Measurements from ENCODE around the gene CHD9NB.

Gene CHD9NB

GRCh38 chr16:53052519-53053501, at the start of gene CHD9NB:
Gene CHD9NB, minus strand, starts transcription at chr16:53052897. Its CDS starts 8,739 bp downstream, at chr16:53044158.
- no peak for DNase-seq (ENCODE audit: low read depth)

GRCh38 chr16:53100889-53101288, 48.2 kb upstream of the CHD9NB start:
- no peak for DNase-seq (ENCODE audit: low read depth)

- DNase-seq (ENCODE audit: low read depth), result no peak
Measured at GRCh38 chr16:53100131-53100748, 47.5 kb upstream of the CHD9NB start.

GRCh38 chr16:53099318-53100130, 46.8 kb upstream of the CHD9NB start:
- DNase-seq (ENCODE audit: low read depth), result peak; percentile 33

- peak; percentile 35 for DNase-seq (ENCODE audit: low read depth)
Measured at GRCh38 chr16:53098526-53099317, 46.0 kb upstream of the CHD9NB start.

GRCh38 chr16:53097190-53097589, 44.5 kb upstream of the CHD9NB start:
- DNase-seq (ENCODE audit: low read depth), result no peak

- peak; percentile 8 for DNase-seq (ENCODE audit: low read depth)
Measured at GRCh38 chr16:53094013-53094630, 41.4 kb upstream of the CHD9NB start.

- DNase-seq (ENCODE audit: low read depth), result no peak
Measured at GRCh38 chr16:53093162-53093744, 40.6 kb upstream of the CHD9NB start.

- DNase-seq (ENCODE audit: low read depth), result no peak
Measured at GRCh38 chr16:53092284-53092683, 39.6 kb upstream of the CHD9NB start.

GRCh38 chr16:53091466-53092211, 38.9 kb upstream of the CHD9NB start:
- no peak for DNase-seq (ENCODE audit: low read depth)

GRCh38 chr16:53090591-53091411, 38.1 kb upstream of the CHD9NB start:
- DNase-seq (ENCODE audit: low read depth), result no peak

- no peak for DNase-seq (ENCODE audit: low read depth)
Measured at GRCh38 chr16:53090286-53090590, 37.5 kb upstream of the CHD9NB start.

GRCh38 chr16:53089434-53090285, 37.0 kb upstream of the CHD9NB start:
- no peak for DNase-seq (ENCODE audit: low read depth)

- no peak for DNase-seq (ENCODE audit: low read depth)
Measured at GRCh38 chr16:53087101-53087500, 34.4 kb upstream of the CHD9NB start.

GRCh38 chr16:53085931-53086421, 33.3 kb upstream of the CHD9NB start:
- no peak for DNase-seq (ENCODE audit: low read depth)

- DNase-seq (ENCODE audit: low read depth), result no peak
Measured at GRCh38 chr16:53085369-53085843, 32.7 kb upstream of the CHD9NB start.

- no peak for DNase-seq (ENCODE audit: low read depth)
Measured at GRCh38 chr16:53084746-53085334, 32.1 kb upstream of the CHD9NB start.

GRCh38 chr16:53084141-53084541, 31.4 kb upstream of the CHD9NB start:
- DNase-seq (ENCODE audit: low read depth), result no peak

Measured in activated gamma-delta T cell treated with anti-CD3 and anti-CD28 coated beads, Interleukin-2, amount 50 U/mL, for 16 hours (primary cell).